Occipital lobe (tissue), 2 donors: ENCODE measurements around the gene RPH3AL. TPM values are rescaled to one million over a fixed set of nuclear protein-coding genes. Genes with fewer than 3 reads are reported as not detected.
"Not testable (repeated sequence)": the region's sequence is repeated elsewhere in the genome, so short reads cannot be mapped to it uniquely, and the experiment has no call there.

ENCODE experiments used
- DNase-seq: peaks from one replicate; lab custom pipeline; 2025; lab: John Stamatoyannopoulos, UW
- total RNA-seq: library from RNA; depleted of rRNA; stranded (reverse); fragments of >200 nt; gene quantifications from one replicate; pipeline ENCODE4 v1.2.3, GENCODE V29; 2014

RPH3AL gene
- total RNA-seq, 1 donor from 2014 or later, result 1.1 TPM

DNA sequence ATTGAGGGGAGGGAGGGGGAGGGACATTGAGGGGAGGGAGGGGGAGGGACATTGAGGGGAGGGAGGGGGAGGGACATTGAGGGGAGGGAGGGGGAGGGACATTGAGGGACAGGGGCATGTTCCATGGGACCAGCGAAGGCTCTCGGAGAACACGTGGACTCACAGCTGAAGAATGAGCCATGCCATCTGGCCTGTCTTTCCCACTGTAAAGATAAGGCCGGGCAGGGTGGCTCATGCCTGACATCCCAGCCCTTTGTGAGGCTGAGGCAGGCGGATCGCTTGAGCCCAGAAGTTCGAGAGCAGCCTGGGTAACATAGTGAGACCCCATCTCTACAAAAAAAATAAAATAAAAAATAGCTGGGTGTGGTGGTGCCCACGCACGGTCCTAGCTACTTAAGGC, 32.5 kb downstream of the RPH3AL start:
- no peak for DNase-seq

DNA sequence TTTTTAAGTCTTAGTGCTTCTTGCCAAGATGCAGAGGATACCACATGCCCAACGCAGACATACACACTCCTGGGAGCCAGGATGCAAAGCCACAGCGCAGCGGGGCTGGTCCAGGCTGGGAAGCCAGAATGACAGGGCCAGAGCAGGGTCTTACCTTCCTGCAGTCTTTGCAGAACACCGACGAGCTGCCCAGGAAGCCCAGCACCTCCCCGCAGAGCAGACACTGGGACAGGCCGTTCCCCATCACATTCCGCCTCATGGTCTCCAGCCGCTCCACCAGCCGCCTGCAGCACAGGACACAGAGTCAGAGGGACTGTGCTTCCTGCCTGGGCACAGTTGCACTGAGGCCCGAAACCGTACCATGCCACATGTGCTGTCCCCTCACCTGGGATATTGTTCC, 33.3 kb downstream of the RPH3AL start:
- DNase-seq, result no peak

GRCh38 chr17:317070-317469, 35.5 kb downstream of the RPH3AL start:
- not testable (repeated sequence) for DNase-seq

DNA sequence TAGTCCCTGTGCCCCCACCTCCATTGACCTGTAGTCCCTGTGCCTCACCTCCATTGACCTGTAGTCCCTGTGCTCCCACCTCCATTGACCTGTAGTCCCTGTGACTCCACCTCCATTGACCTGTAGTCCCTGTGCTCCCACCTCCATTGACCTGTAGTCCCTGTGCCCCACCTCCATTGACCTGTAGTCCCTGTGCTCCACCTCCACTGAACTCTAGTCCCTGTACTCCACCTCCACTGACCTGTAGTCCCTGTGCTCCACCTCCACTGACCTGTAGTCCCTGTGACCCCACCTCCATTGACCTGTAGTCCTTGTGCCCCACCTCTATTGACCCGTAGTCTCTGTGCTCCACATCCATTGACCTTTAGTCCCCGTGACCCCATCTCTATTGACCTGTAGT, 37.2 kb downstream of the RPH3AL start:
- not testable (repeated sequence) for DNase-seq

DNA sequence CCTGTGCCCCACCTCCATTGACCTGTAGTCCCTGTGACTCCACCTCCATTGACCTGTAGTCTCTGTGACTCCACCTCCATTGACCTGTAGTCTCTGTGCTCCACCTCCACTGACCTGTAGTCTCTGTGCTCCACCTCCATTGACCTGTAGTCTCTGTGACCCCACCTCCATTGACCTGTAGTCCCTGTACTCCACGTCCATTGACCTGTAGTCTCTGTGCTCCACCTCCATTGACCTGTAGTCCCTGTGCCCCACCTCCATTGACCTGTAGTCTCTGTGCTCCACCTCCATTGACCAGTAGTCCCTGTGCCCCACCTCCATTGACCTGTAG, 38.0 kb downstream of the RPH3AL start:
- DNase-seq, result not testable (repeated sequence)

GRCh38 chr17:313911-314613, 38.5 kb downstream of the RPH3AL start:
- DNase-seq, result no peak

GRCh38 chr17:313231-313630, 39.4 kb downstream of the RPH3AL start:
- no peak for DNase-seq

DNA sequence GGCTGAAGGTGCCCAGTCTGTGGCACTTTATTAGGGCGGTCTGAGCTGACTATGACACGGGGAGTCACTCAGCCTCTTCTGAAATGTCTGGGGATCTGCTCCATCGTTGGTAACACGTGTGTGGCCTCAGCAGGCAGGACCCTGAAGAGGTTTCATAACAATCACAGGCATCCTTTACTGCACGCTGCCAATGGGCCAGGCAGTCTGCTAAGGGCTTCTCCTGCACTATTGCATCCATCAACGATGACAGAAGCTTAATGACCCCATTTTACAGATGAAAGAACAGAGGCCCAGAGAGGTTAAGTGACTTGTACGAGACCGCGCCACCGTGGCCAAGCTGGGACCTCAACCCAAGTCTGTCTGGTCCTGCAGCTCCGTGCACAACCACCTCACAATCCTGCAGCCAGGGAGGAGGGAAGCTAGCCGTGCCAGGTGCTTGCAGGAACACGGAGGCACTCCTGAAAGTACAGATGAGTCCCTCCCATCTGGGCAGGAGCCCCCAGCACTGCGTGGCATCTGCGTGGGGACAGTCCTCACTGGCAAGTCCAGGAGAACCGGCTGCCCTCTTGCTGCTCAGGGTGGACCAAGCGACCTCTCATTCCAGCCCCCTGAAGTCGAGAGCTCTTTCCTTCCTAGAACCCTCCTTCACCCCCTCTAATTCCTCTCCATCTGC, 40.0 kb downstream of the RPH3AL start:
- no peak for DNase-seq

- DNase-seq, result no peak
Measured at GRCh38 chr17:311119-311782, 41.4 kb downstream of the RPH3AL start.

- DNase-seq, result no peak
Measured at GRCh38 chr17:310111-311010, 42.2 kb downstream of the RPH3AL start.

DNA sequence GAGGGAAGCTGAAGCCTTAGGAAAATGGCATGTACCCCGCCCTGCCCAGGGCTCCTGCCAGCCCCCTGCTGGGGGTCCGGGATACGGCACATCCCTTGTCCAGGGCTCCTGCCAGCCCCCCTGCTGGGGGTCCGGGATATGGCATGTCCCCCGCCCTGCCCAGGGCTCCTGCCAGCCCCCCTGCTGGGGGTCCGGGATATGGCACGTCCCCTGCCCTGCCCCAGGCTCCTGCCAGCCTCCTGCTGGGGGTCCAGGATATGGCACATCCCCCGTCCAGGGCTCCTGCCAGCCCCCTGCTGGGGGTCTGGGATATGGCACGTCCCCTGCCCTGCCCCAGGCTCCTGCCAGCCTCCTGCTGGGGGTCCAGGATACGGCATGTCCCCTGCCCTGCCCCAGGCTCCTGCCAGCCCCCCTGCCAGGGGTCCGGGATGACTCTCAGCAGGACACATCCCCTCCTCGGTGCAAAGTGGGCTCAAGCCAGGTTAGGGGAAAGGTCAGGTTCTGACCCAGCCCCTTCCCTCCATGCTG, 43.2 kb downstream of the RPH3AL start:
- no peak for DNase-seq

- no peak for DNase-seq
Measured at GRCh38 chr17:307741-308507, 44.7 kb downstream of the RPH3AL start.

GRCh38 chr17:307295-307691, 45.3 kb downstream of the RPH3AL start:
- no peak for DNase-seq

- DNase-seq, result no peak
Measured at GRCh38 chr17:306536-307294, 45.9 kb downstream of the RPH3AL start.

DNA sequence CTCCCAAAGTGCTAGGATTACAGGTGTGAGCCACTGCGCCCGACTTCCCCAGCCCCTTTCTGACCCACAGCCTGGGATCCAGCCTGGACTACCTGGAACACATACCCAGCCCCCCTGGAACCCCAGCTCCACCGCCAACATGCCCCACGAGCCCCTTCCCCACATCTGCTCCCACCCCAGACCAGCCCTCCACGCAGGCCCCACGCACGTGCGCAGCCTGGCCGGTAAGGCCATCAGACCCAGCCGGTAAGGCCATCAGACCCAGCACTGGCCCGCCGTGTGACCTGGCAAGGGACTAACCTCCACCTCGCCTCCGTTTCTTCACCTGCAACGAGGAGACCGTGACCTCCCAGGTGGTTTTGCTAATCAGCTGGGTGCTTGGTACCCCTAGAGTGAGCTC, 46.5 kb downstream of the RPH3AL start:
- DNase-seq, result no peak

GRCh38 chr17:305090-305976, 47.3 kb downstream of the RPH3AL start:
- no peak for DNase-seq

GRCh38 chr17:304461-304860, 48.1 kb downstream of the RPH3AL start:
- no peak for DNase-seq

- no peak for DNase-seq
Measured at GRCh38 chr17:303168-303567, 49.4 kb downstream of the RPH3AL start.

DNA sequence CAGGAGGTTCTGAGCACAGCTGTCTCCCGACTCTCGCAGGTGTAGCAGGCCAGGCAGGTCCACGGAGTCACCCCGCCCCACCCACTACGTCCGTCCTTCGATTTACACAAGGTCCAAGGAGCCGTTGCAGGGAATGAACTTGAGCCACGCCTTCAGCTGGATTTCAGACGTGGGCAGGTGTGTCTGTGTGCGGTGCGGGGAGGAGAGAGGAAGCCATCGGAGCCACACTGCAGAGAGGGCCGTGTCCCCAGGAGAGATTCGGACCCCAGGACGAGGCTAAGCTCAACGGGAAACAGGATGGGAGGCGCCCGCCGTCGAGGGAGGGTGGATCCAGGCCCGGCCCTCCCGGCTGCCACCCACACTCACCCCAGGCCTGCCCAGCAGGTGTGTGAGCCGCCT, 50.3 kb downstream of the RPH3AL start:
- no peak for DNase-seq
